Skeletal muscle satellite cell (primary cell): ENCODE measurements around the gene CIART.

ENCODE experiments used
- H3K27me3 ChIP-seq: 2 replicates; pipeline ENCODE4 v1.7.0; 2013; ENCODE audit warnings: low read length; ENCODE audit not compliant: control insufficient read depth, insufficient read depth
- H3K36me3 ChIP-seq: 2 replicates; pipeline ENCODE4 v1.7.0; 2013; ENCODE audit warnings: mild to moderate bottlenecking, control low read depth, low read length; ENCODE audit not compliant: insufficient read depth
- H3K4me1 ChIP-seq: 2 replicates; pipeline ENCODE4 v1.7.0; 2013; ENCODE audit warnings: low read length; ENCODE audit not compliant: control insufficient read depth, insufficient read depth
- H3K4me2 ChIP-seq: 2 replicates; pipeline ENCODE4 v1.7.0; 2013; ENCODE audit warnings: mild to moderate bottlenecking, low read length
- H3K4me3 ChIP-seq: 2 replicates; pipeline ENCODE4 v1.7.0; 2013; ENCODE audit warnings: low read length
- H3K9ac ChIP-seq: 2 replicates; pipeline ENCODE4 v1.7.0; 2013; ENCODE audit warnings: mild to moderate bottlenecking, low read depth, low read length, moderate library complexity
- H3K9me3 ChIP-seq: replicated peaks from 2 replicates; pipeline ENCODE4 v1.7.0; 2013; ENCODE audit warnings: mild to moderate bottlenecking, control low read depth, low read length

The CIART gene

DNA sequence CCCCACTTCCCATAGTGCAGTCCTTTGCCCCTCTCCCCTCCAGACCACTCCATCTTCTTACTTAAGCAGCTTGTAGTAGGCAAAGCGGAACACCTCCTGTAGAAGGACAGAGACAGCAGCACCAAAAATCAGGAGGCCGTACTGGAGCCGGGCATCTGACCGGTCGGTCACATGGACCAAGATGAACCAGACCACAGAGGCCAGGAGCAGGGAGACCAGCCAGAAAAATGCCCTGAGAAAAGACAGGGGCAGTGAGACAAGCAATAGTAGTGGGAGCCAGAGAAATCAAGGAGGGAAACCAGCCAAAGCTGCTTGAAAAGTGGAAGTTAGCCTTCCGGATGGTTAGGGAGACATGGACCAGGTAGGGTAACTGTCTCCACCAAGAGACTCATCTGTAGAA, 14.5 kb upstream of the CIART start:
- Histone ChIP-seq H3K36me3 (peaks cover 30% of the 10 kb centered on the region), H3K4me2 (peak overlapping the region; percentile 94), H3K4me1 (peaks cover 21% of the 10 kb centered on the region), H3K9ac (peak overlapping the region; percentile 98), H3K27me3 (no peaks in the 10 kb centered on the region), H3K4me3 (peak overlapping the region; percentile 94), H3K9me3 (no peaks in the 10 kb centered on the region)

DNA sequence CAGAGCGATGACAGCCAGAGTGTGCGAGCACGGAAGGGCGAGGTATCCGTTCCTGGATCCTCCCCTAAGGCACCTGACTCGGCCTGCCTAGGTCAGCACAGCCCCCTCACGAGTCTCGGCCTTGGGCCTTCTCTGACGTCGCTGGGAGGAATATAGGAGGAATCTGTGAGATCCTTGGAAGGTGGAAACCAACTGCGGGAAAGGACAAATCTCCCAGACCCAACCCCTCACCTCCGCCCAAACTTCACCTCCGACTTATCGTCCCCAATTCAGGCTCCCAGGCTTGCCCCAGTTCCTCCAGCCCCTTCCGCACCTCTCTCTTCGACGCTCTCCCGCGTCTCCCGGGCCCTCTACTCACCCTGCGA, 14.0 kb upstream of the CIART start:
- Histone ChIP-seq H3K9me3 (no peaks in the 10 kb centered on the region), H3K36me3 (peaks cover 30% of the 10 kb centered on the region), H3K27me3 (no peaks in the 10 kb centered on the region), H3K4me3 (peak overlapping the region; percentile 94), H3K4me1 (peaks cover 22% of the 10 kb centered on the region), H3K4me2 (peak overlapping the region; percentile 94), H3K9ac (peak overlapping the region; percentile 98)

DNA sequence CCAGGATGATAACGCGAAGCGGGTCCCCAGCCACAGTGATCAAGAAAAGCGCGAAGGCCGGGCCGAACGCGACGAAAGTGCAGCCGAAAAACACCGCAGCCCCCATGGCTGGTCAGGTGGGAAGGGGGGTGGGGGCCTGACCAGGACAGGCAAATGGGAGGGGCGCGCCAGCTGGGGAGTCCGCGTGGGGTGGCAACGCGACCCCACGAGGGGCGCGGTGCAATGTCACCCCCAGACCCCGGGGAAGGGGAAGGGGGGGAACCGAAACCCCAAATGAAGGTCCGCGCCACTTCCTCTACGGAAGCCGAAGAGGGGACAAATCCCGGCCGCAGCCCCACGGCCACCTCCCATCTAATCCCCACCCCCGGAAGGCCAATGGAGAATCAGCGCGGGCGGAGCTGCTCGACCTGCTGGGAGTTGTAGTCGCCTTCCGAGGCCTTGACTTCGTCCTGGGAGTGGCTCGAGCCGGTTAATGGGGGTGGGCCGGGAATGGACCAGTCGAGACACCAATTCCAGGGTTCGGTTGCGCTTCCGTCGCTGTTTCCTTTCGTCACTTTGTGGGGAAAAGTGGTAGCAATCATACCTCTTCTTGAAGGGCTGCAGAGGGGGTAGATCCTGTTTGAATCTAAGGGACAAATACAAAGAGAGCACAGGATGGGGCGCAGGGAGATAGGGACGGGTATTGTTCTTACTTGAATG, 13.5 kb upstream of the CIART start, which contains the start of gene APH1A:
APH1A (minus strand) TSS at position 312 of the 699 bp plus-strand sequence; CDS start at position 106, 206 bp downstream.
- Histone ChIP-seq H3K4me2 (peak within 1 kb of the TSS; percentile 94), H3K9ac (peak within 1 kb of the TSS; percentile 98), H3K9me3 (no peaks in the 10 kb centered on the region), H3K4me3 (peak within 1 kb of the TSS; percentile 94), H3K36me3 (peaks cover 30% of the 10 kb centered on the region), H3K4me1 (peaks cover 22% of the 10 kb centered on the region), H3K27me3 (no peaks in the 10 kb centered on the region)

DNA sequence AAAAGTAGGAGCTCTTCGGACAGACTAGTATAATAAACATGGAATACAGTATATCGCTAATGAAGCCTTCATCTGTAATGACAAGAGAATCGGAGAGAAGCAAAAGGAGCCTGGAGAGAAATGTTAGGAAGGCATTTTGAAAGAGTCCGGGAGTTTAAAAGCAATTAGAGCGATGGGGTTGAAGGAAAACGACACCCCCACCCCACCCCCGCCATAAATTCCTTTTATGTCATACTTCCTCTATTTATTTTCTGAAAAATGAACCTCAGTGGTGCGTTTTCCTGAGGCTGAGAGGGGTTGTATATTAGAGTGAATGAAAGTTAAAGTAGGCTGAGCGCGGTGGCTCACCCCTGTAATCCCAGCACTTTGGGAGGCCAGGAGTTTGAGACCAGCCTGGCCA, 12.9 kb upstream of the CIART start:
- H3K36me3 ChIP-seq = peaks cover 27% of the 10 kb centered on the region
- H3K4me2 ChIP-seq = peak overlapping the region; percentile 94
- no peaks in the 10 kb centered on the region for H3K27me3 ChIP-seq
- peak overlapping the region; percentile 98 for H3K9ac ChIP-seq
- peak overlapping the region; percentile 94 for H3K4me3 ChIP-seq
- no peaks in the 10 kb centered on the region for H3K9me3 ChIP-seq
- peaks cover 22% of the 10 kb centered on the region for H3K4me1 ChIP-seq

DNA sequence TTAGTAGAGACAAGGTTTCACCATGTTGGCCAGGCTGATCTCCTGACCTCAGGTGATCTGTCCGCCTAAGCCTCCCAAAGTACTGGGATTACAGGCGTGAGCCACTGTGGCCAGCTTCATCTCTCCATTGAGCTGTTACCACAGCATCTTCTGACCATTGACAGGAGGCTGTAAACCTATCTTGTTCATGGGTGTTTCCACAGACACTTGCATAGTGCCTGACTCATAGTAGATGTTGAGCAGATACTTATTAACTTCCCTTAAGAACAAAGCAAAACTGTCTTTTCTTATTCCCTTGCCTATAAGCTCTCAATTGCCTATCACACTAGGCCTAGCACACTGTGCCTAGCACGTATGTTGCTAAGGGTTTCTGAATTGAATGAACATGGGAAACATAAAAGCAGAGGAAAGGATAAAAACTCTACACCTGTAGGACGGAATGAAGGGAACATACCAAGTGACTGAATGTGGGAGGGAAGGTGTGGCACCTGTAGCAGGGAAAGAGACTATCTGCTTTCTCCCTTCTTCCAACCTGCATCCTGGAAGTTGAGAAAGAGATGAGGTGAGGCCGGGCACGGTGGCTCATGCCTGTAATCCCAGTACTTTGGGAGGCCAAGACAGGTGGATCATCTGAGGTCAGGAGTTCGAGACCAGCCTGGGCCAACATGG, 10.9 kb upstream of the CIART start:
- peaks cover 22% of the 10 kb centered on the region for H3K4me1 ChIP-seq

DNA sequence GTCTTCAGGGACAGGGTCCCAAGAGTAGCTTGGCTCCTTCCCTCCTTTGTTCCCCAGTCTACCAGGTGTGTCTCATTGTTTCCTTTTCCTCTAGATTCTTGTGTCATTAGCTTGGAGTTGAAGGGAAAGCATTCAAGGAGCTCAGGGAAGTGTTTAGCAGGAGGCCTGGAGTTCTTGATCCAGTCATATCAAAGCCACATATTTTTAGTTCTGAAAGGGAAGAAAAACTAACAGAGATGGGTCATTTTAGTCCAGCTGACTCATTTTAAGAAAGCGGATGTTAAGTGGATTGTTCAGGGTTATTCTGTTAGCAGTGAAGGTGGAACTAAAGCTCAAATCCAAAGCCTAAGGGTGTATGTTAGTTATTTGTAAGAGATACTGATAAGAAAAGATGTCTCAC, 9.0 kb upstream of the CIART start:
- H3K27me3 ChIP-seq = no peaks in the 10 kb centered on the region
- H3K4me1 ChIP-seq = peaks cover 14% of the 10 kb centered on the region
- H3K36me3 ChIP-seq = no peaks in the 10 kb centered on the region
- H3K9ac ChIP-seq = no peak overlapping the region
- H3K4me3 ChIP-seq = no peak overlapping the region
- peak overlapping the region; percentile 19 for H3K4me2 ChIP-seq
- no peaks in the 10 kb centered on the region for H3K9me3 ChIP-seq

More for the DNA sequence above, 10.9 kb upstream of the CIART start:
- H3K4me2 ChIP-seq = no peak overlapping the region
- no peak overlapping the region for H3K4me3 ChIP-seq
- H3K9ac ChIP-seq = no peak overlapping the region
- H3K27me3 ChIP-seq = no peaks in the 10 kb centered on the region
- peaks cover 9% of the 10 kb centered on the region for H3K36me3 ChIP-seq
- H3K9me3 ChIP-seq = no peaks in the 10 kb centered on the region

DNA sequence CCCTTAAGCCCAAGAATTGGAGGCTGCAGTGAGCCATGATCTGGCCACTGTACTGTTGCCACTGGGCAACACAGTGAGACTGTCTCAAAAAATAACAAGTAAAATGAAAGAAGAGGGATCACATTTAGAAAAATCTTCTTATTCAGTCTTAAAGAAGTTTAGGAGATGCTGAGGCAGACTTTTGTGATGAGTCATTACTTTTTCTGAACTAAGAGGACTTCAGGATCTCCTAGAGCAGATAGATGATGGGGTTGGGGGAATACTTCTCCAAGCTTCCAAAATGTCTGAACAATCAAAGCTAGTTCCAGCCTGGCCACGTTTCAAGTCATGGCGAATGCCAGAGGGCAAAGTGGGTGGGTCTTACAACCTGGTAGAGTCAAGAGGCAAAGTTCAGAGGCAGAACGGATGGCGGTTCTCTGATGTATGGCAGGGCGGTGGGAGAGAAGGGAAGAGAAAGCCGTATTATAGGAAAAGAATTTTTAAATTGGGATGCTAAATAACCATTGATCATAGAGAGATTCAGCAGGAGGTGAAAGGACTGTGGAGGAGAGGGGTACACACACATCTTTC, 2.1 kb upstream of the CIART start:
- H3K27me3 ChIP-seq = no peaks in the 10 kb centered on the region
- H3K9ac ChIP-seq = no peak overlapping the region
- H3K4me1 ChIP-seq = peaks cover 18% of the 10 kb centered on the region
- no peaks in the 10 kb centered on the region for H3K36me3 ChIP-seq
- no peak overlapping the region for H3K4me3 ChIP-seq
- no peaks in the 10 kb centered on the region for H3K9me3 ChIP-seq
- H3K4me2 ChIP-seq = no peak overlapping the region

DNA sequence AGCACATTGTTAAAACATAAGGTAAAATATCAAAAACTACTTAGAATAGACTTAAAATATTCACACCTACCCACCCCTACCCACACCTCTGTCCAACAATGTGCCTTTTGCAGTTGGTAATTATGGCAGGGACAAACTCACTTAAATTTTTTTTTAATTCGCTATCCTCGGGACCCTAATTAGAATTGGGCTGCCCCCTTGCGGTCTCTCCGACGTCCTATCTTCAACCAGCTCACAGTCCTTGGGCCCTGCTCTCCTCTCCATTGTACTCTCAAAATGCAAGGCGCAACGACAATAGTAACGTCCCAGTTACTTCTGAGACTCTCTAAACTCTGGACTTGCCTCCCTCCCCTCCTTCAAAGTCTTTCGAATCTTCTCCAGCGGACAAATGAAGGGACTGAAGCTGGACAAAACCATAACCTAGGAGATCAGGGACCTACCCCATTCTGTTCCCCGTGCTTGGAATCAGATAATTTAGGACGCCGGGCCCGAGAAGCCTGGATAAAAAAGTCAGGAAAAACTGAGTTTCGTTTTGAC, 1.1 kb upstream of the CIART start:
- H3K9me3 ChIP-seq = no peaks in the 10 kb centered on the region

DNA sequence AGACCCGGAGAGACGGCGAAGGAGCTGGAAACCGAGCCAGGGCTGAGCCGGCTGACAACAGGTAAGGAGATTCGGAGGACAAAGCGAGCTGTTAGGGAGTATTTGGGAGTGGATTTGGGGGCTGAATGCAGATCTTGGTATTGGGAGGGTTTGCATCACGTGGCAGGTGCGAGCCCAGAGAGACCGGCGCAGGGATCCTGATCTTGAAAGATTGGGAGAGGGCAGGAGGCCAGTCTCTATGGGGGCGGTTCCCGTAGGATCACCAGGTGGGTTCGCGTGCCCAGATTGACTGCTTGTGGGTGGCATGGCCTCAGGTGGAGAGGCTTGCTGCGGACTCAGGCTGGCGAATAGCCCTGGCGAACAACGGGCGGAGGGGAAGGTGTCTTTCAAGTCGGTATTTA, 204 bp downstream of the CIART start:
- no peaks in the 10 kb centered on the region for H3K27me3 ChIP-seq
- H3K4me2 ChIP-seq = peak overlapping the region; percentile 84
- peaks cover 18% of the 10 kb centered on the region for H3K4me1 ChIP-seq
- H3K4me3 ChIP-seq = peak overlapping the region; percentile 69
- H3K9ac ChIP-seq = peak overlapping the region; percentile 37
- no peaks in the 10 kb centered on the region for H3K36me3 ChIP-seq
- no peaks in the 10 kb centered on the region for H3K9me3 ChIP-seq

More for the DNA sequence above, 1.1 kb upstream of the CIART start:
- peak overlapping the region; percentile 84 for H3K4me2 ChIP-seq
- no peaks in the 10 kb centered on the region for H3K36me3 ChIP-seq
- H3K9ac ChIP-seq = peak overlapping the region; percentile 78
- no peaks in the 10 kb centered on the region for H3K27me3 ChIP-seq
- H3K4me3 ChIP-seq = peak overlapping the region; percentile 69
- peaks cover 18% of the 10 kb centered on the region for H3K4me1 ChIP-seq

DNA sequence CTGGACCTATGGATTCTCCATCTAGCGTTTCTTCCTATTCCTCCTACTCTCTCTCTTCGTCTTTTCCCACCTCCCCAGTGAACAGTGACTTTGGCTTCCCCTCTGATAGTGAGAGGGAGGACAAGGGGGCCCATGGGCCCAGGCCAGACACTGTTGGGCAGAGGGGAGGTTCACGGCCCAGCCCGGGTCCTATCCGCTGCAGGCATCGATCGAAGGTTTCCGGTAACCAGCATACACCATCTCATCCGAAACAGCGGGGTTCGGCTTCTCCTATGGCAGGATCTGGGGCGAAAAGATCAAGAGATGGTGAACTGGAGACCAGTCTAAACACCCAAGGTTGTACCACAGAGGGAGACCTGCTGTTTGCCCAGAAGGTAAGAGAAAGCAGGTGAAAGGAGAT, 906 bp downstream of the CIART start:
- H3K9me3 ChIP-seq = no peaks in the 10 kb centered on the region
- H3K4me3 ChIP-seq = no peak overlapping the region
- H3K9ac ChIP-seq = no peak overlapping the region
- no peaks in the 10 kb centered on the region for H3K27me3 ChIP-seq
- peak overlapping the region; percentile 84 for H3K4me2 ChIP-seq
- peaks cover 18% of the 10 kb centered on the region for H3K4me1 ChIP-seq
- H3K36me3 ChIP-seq = no peaks in the 10 kb centered on the region

DNA sequence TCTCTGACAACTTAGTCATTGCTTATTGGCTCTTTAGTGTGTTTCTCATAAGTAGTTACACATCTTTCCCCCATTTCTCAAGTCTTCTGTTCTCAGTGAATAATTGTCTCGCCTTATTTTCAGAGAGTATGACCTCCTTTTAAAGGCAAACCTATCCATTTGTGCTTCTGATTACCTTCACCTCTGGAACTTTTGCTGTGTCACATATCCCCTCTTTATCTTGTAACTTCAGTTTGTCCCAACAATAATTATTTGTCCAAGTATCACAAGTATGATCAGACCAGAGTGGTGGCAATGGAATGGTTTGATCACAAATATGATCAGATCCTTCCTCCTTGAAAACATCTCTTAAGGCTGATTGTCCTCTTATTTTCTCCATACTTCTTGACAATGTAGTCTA, 6.0 kb downstream of the CIART start:
- peaks cover 3% of the 10 kb centered on the region for H3K4me1 ChIP-seq
- no peaks in the 10 kb centered on the region for H3K36me3 ChIP-seq
- H3K9me3 ChIP-seq = no peaks in the 10 kb centered on the region
- H3K4me2 ChIP-seq = no peak overlapping the region
- no peaks in the 10 kb centered on the region for H3K27me3 ChIP-seq
- H3K9ac ChIP-seq = no peak overlapping the region
- no peak overlapping the region for H3K4me3 ChIP-seq
